RWPE2 (cell line): ENCODE measurements around the gene ADRM1.

Experiments
- ATAC-seq: fragments of 200-7000 bp; cut with Tn5 transposase; 3 replicates; pipeline ENCODE4 v1.9.1; 2021; ENCODE audit warnings: low read depth
- DNase-seq: peaks from one replicate; pipeline ENCODE4 v3.0.0-alpha.2; 2020; ENCODE audit warnings: low spot score
- H3K27ac ChIP-seq: fragments of 450-650 bp; 2 replicates; pipeline ENCODE4 v1.5.1; 2017; ENCODE audit warnings: mild to moderate bottlenecking; ENCODE audit not compliant: poor library complexity, severe bottlenecking
- H3K27me3 ChIP-seq: fragments of 250-450 bp; sonication (Bioruptor Pico); 2 replicates; pipeline ENCODE4 v1.5.1; 2021; ENCODE audit warnings: mild to moderate bottlenecking, moderate library complexity; ENCODE audit not compliant: insufficient read depth, poor library complexity, severe bottlenecking
- H3K36me3 ChIP-seq: fragments of 250-450 bp; sonication (Bioruptor Pico); 2 replicates; pipeline ENCODE4 v1.5.1; 2020; ENCODE audit warnings: low read depth, mild to moderate bottlenecking, moderate library complexity
- H3K4me1 ChIP-seq: fragments of 250-450 bp; sonication (Bioruptor Pico); 2 replicates; pipeline ENCODE4 v1.5.1; 2021; ENCODE audit warnings: mild to moderate bottlenecking, moderate library complexity; ENCODE audit not compliant: insufficient read depth, poor library complexity, severe bottlenecking
- H3K4me3 ChIP-seq: fragments of 250-450 bp; sonication (Bioruptor Pico); 2 replicates; pipeline ENCODE4 v1.5.1; 2021; ENCODE audit warnings: mild to moderate bottlenecking, moderate library complexity; ENCODE audit not compliant: severe bottlenecking
- H3K9me3 ChIP-seq: fragments of 250-450 bp; sonication (Bioruptor Pico); 2 replicates; pipeline ENCODE4 v1.5.1; 2021; ENCODE audit warnings: mild to moderate bottlenecking, moderate library complexity; ENCODE audit not compliant: severe bottlenecking
- CTCF ChIP-seq: fragments of 450-650 bp; IDR thresholded peaks from one replicate; pipeline ENCODE4 v1.5.1; 2017; ENCODE audit warnings: mild to moderate bottlenecking, moderate library complexity; ENCODE audit not compliant: poor library complexity, severe bottlenecking

ADRM1 gene

DNA sequence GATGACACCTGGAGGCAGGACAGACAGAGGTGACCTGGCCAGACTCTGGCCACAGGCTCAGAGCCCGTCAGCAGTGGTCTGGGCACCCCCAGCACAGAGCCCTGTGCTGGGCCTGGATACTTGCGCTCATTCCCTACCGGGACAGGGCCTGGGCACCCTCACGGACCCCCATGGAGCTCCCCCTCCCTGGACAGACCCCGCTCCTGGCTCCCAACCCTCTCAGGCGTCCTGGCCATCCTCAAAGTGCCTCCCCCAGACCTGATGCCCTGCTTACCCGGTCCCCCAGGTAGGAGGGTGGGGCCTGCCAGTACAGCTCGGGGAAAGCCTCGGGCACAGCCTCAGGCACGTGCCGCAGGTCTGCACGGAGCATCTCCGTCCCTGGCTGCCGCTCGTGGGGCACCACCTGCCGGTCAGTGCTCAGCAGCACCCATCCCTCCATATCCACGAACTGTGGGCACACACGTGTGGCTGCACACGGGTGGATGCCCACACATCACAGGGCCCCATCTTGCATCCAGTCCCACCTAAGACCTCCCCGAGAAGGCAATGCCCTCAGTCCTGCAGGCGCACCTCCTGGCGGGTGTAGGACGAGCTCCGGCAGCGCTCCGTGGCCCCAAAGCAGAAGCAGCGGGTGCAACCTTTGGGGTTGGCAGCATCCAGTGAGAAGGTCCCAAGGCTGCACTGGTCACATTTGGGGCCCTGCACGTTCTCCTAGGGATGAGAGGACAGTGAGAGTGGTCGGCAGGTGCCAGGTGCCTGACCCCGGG is 24.3 kb downstream of the ADRM1 start:
- DNase-seq (peak; percentile 85), ATAC-seq (no peak)
- Histone ChIP-seq H3K9me3 (no peaks in the 10 kb centered on the region), H3K27ac (no peak overlapping the region), H3K36me3 (peaks cover 97% of the 10 kb centered on the region), H3K4me3 (no peak overlapping the region), H3K27me3 (no peaks in the 10 kb centered on the region), H3K4me1 (no peaks in the 10 kb centered on the region)
- no peak for TF ChIP-seq CTCF

DNA sequence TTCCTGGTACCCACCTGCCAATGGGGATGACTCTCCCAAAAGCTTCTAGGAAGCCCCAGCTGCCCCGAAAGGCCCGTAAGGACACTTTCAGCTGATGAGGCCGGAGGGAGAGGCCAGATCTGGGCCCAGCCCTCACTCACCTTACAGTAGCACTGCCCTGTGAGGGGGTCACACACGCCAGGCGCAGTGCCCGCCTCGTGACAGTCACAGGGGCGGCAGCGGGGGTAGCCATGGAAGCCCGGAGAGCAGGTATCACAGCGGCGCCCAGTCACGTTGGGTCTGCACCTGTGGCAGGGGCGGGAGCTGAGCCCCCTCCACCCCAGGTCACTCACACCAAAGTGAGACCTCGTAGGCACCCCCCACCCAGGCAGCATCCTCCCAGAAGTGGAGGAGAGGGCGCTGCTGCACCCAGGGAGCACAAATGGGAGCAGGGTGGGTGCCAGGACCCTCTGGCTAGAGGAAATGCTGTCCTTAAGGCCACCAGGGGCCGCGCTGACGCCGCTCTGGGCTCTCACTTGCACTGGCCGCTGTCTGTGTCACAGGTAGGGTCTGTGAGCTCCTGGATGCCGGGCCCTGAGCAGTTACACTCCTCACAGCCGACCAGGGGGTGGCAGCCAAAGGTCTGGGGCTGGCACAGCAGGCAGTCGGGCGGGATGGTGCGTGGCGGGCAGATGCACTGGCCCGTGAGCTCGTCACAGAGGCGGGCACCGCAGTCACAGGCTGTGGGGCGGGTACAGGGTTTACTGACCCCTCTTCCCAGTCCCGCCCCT is 25.1 kb downstream of the ADRM1 start:
- H3K27me3 ChIP-seq = no peaks in the 10 kb centered on the region
- H3K36me3 ChIP-seq = peaks cover 98% of the 10 kb centered on the region
- no peak overlapping the region for H3K4me3 ChIP-seq
- H3K4me1 ChIP-seq = no peaks in the 10 kb centered on the region
- peak; percentile 89 for DNase-seq
- no peak for TF ChIP-seq CTCF
- no peak overlapping the region for H3K27ac ChIP-seq
- H3K9me3 ChIP-seq = no peaks in the 10 kb centered on the region
- no peak for ATAC-seq

DNA sequence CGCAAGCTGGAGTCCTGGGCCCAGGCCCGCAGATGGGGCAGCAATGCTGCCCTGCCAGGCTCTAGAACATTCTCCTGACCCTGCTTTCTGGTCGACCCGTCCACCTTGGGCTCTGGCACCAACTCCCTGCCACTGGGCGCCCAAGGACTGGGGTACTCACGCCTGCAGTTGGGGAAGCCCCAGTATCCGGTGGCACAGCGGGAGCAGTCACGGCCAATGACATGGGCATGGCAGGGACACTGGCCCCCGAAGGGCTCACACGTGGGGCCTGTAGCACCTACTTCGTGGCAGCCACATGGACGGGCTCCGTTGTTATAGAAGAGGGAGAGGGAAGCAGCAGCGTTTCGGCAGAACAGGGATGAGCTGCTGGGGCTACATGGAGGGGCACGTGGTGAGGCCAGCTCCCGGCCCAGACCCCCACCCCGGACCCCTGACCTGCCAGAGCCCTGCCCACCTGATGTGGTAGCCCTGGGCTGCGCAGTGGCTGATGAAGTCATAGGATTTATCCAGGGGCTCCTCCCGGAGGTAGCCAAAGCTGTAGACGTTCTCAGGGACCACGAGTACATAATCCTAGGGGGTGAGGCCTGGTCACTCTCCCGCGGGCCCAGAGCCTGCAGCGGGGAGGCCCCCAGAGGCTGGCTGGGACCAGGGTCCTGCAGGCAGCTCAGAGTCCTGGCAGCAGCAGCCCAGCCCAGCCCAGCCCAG is 26.0 kb downstream of the ADRM1 start:
- Histone ChIP-seq H3K27ac (no peak overlapping the region), H3K36me3 (peaks cover 96% of the 10 kb centered on the region), H3K9me3 (no peaks in the 10 kb centered on the region), H3K4me1 (no peaks in the 10 kb centered on the region), H3K4me3 (no peak overlapping the region), H3K27me3 (no peaks in the 10 kb centered on the region)
- TF ChIP-seq CTCF = no peak
- peak; percentile 85 for DNase-seq
- ATAC-seq = no peak

DNA sequence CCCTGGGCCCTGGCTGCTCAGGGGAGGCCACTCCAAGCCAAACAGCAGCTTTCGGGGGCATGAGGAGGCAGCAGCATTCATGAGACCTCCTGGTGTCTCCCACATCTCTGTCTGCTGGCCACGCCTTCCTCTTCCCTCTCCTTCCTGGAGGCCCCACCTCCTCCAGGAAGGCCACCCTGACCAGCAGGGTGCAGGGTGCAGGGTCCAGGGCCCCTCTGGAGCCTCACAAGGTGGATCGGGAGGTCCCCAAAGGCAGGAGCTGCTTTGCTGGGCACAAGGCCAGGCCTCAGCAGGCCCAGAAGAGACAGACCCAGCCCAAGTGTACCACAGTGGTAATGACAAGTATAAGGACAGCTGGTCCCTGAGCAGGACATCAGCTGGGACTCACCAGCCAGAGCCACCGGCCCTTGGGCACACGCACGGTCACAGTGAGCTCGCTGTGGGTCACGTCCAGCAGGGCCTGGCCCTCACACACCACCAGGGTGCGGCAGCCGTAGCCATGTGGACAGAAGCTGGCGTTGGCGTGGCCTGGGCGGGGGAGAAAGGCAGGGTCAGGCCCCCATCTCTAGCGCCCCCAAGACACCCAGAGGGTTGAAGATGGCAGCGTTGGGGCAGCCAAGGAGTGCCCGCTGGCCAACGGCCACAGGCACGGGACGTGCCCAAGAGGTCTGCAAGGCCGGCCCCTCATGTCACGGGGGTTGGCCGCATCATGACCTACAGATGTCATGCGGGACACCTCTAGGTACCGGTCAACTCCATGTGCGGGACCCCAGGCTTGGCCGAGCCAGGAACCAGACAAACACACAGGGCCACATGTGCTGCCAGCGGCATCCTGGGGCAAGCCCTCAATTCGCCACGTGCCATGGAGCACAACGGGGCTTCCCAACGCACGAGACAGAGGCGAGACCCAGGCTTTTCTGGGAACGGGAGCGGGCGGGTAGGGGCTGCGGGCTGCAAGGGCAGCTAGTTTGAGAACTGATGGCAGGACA is 26.9 kb downstream of the ADRM1 start:
- Histone ChIP-seq H3K36me3 (peaks cover 96% of the 10 kb centered on the region), H3K9me3 (no peaks in the 10 kb centered on the region), H3K4me3 (no peak overlapping the region), H3K27ac (no peak overlapping the region), H3K27me3 (no peaks in the 10 kb centered on the region), H3K4me1 (no peaks in the 10 kb centered on the region)
- DNase-seq (peak; percentile 91), ATAC-seq (no peak)
- TF ChIP-seq CTCF = no peak
